Coronary artery (tissue), 2 donors: ENCODE measurements around the gene DISC1.

Experiments used
- DNase-seq: peaks from one replicate; pipeline ENCODE4 v3.0.0-alpha.2; 2017; ENCODE audit warnings: low spot score
- H3K27ac ChIP-seq, 2 donors: fragments of 200-600 bp; sonication (generic); one replicate each; pipeline ENCODE4 v1.5.1; 2016 to 2019
- H3K4me3 ChIP-seq: fragments of 200-600 bp; sonication (generic); 2 replicates; pipeline ENCODE4 v1.5.1; 2016; ENCODE audit warnings: mild to moderate bottlenecking, moderate library complexity
- TF ChIP-seq, protein P1 (sequence below): fragments of 200-600 bp; sonication (generic); IDR thresholded peaks from one replicate; pipeline ENCODE4 v1.5.1; 2019; ENCODE audit warnings: antibody characterized with exemption

DISC1 gene

GRCh38 chr1:231694075-231694431 lies 67.5 kb downstream of the DISC1 start:
- no peak for DNase-seq
- TF ChIP-seq, protein P1, sequence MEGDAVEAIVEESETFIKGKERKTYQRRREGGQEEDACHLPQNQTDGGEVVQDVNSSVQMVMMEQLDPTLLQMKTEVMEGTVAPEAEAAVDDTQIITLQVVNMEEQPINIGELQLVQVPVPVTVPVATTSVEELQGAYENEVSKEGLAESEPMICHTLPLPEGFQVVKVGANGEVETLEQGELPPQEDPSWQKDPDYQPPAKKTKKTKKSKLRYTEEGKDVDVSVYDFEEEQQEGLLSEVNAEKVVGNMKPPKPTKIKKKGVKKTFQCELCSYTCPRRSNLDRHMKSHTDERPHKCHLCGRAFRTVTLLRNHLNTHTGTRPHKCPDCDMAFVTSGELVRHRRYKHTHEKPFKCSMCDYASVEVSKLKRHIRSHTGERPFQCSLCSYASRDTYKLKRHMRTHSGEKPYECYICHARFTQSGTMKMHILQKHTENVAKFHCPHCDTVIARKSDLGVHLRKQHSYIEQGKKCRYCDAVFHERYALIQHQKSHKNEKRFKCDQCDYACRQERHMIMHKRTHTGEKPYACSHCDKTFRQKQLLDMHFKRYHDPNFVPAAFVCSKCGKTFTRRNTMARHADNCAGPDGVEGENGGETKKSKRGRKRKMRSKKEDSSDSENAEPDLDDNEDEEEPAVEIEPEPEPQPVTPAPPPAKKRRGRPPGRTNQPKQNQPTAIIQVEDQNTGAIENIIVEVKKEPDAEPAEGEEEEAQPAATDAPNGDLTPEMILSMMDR = no peak
- H3K27ac ChIP-seq = no peak overlapping the region
- no peak overlapping the region for H3K4me3 ChIP-seq

DNA sequence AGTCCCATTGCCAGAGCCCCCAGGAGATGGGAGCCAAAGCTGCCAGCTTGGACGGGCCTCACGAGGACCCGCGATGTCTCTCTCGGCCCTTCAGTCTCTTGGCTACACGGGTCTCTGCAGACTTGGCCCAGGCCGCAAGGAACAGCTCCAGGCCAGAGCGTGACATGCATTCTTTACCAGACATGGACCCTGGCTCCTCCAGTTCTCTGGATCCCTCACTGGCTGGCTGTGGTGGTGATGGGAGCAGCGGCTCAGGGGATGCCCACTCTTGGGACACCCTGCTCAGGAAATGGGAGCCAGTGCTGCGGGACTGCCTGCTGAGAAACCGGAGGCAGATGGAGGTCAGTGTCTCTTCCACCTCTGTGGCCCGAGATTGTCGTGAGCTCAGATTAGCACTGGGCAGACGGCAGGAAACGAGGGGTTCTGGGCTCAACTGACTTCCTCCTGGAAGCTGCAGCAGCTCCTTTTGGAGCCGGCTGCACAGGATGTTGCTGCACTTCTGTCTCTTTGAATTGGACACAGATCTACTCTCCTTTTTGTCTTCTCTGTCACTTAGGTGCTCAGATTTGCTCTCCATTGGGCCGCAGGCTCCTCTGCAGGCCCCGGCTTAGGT lies 68.0 kb downstream of the DISC1 start:
- DNase-seq = no peak
- H3K4me3 ChIP-seq = no peak overlapping the region
- no peak overlapping the region for H3K27ac ChIP-seq
- TF ChIP-seq, protein P1 = no peak

- no peak for DNase-seq
- TF ChIP-seq, protein P1 = no peak
- Histone ChIP-seq H3K4me3 (no peak overlapping the region), H3K27ac (no peak overlapping the region)
Measured at GRCh38 chr1:231695439-231696255, 69.1 kb downstream of the DISC1 start.

DNA sequence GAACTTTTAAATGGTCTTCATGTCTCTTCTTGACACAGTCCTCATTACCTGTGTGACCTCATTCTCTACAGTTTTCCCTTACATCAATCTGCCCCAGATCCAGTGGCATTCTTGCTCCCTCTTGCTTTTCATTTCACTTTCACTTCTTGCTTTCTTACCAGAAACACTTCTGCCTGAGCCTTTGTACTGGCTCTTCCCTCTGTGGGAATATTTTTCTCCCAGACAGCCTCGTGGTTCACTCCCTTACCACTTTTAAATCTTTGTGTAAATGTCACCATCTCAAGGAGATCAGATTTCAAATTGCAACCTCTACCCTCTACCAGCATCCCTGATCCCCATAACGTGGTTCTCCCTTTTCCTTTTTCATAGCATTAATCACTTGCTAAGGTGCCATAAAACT lies 73.2 kb downstream of the DISC1 start:
- TF ChIP-seq, protein P1 = no peak
- Histone ChIP-seq H3K4me3 (no peak overlapping the region), H3K27ac (no peak overlapping the region)
- no peak for DNase-seq

DNA sequence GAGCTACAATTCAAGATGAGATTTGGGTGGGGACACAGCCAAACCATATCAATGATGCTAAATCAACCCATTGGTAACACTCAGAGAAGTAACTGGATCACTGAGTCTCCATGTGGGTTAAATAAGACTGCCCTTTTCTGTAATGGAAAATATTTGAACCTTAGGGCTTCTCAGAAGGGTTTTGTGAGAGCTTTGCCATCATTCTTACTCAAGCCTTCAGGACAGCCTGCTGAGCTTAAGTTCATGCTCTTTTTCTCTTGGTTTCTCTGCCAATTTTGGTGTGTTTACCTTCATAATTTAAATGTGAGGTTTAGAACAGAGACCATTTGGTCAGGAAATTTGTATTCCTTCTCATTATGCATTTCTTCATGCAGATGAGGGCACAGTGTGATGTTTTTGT lies 74.7 kb downstream of the DISC1 start:
- Histone ChIP-seq H3K27ac (no peak overlapping the region), H3K4me3 (no peak overlapping the region)
- no peak for DNase-seq
- TF ChIP-seq, protein P1 = no peak

GRCh38 chr1:231702331-231702730 lies 75.7 kb downstream of the DISC1 start:
- DNase-seq = no peak
- Histone ChIP-seq H3K27ac (no peak overlapping the region), H3K4me3 (no peak overlapping the region)
- TF ChIP-seq, protein P1 = no peak

GRCh38 chr1:231702804-231703203 lies 76.2 kb downstream of the DISC1 start:
- Histone ChIP-seq H3K27ac (no peak overlapping the region), H3K4me3 (no peak overlapping the region)
- TF ChIP-seq, protein P1 = no peak
- no peak for DNase-seq
